PFSK-1 (cell line): Measurements from ENCODE around the gene MPP2.

Experiments
- REST ChIP-seq, 2 experiments: IDR thresholded peaks; 2 replicates each; pipeline versions ENCODE4 v1.6.1 to v1.8.0; 2011 to 2012; ENCODE audit warnings: low read depth in 2 of 2, low read length in 2 of 2, control low read depth in 1 of 2, inconsistent platforms in 1 of 2, mild to moderate bottlenecking in 1 of 2, moderate library complexity in 1 of 2; ENCODE audit not compliant: insufficient read depth in 1 of 2
- SIN3A ChIP-seq: IDR thresholded peaks from 2 replicates; pipeline ENCODE4 v1.6.1; 2012; ENCODE audit warnings: mild to moderate bottlenecking, low read length, moderate library complexity, borderline replicate concordance; ENCODE audit not compliant: insufficient read depth

- TF ChIP-seq REST (IDR thresholded peaks at IDR 0.05; ENCODE audit: insufficient read depth in 1 of 2, low read depth in 2 of 2, low read length in 2 of 2) = no peak
- no peak for TF ChIP-seq SIN3A
Observed at GRCh38 chr17:43940630-43941029, 33.3 kb upstream of the MPP2 start.
